ENCODE measurements around the gene HYI.
"Not testable (repeated sequence)": the region's sequence is repeated elsewhere in the genome, so short reads cannot be mapped to it uniquely, and the experiment has no call there.

HYI gene

GRCh38 chr1:43488165-43488564, 34.4 kb upstream of the HYI start:
- ChIA-PET CTCF (interaction anchor here (0.7 kb wide), 1 partner anchor 130 kb away, joined by 4 read pairs; no protein-coding TSS in a partner anchor), POLR2A (no interaction called here)
- DNase-seq (ENCODE audit: extremely low spot score): no peak
- no peak for TF ChIP-seq HDGF (IDR thresholded peaks at IDR 0.05; ENCODE audit: borderline replicate concordance)
- TF ChIP-seq ELF4 (IDR thresholded peaks at IDR 0.05): no peak
- TF ChIP-seq CTBP1 (IDR thresholded peaks at IDR 0.05; ENCODE audit: borderline replicate concordance): no peak
- no peak for TF ChIP-seq FOXA1 (IDR thresholded peaks at IDR 0.05)
- TF ChIP-seq LEF1 (IDR thresholded peaks at IDR 0.05; ENCODE audit: borderline replicate concordance): no peak
- TF ChIP-seq FOXK2 (IDR thresholded peaks at IDR 0.05): no peak
- no peak for TF ChIP-seq L3MBTL2 (conservative IDR thresholded peaks at IDR 0.05)
- TF ChIP-seq NFRKB (IDR thresholded peaks at IDR 0.05): no peak
- no peak for TF ChIP-seq SUZ12 (IDR thresholded peaks at IDR 0.05)
- no peak for TF ChIP-seq FOXM1 (IDR thresholded peaks at IDR 0.05; ENCODE audit: borderline replicate concordance)
- no peak for TF ChIP-seq ZNF384 (IDR thresholded peaks at IDR 0.05)
- TF ChIP-seq ARNT (IDR thresholded peaks at IDR 0.05): no peak
- no peak for TF ChIP-seq SP1 (IDR thresholded peaks at IDR 0.05)
- no peak for TF ChIP-seq BHLHE40 (IDR thresholded peaks at IDR 0.05; ENCODE audit: borderline replicate concordance)
- no peak for TF ChIP-seq TARDBP (IDR thresholded peaks at IDR 0.05)
- TF ChIP-seq, protein P1, sequence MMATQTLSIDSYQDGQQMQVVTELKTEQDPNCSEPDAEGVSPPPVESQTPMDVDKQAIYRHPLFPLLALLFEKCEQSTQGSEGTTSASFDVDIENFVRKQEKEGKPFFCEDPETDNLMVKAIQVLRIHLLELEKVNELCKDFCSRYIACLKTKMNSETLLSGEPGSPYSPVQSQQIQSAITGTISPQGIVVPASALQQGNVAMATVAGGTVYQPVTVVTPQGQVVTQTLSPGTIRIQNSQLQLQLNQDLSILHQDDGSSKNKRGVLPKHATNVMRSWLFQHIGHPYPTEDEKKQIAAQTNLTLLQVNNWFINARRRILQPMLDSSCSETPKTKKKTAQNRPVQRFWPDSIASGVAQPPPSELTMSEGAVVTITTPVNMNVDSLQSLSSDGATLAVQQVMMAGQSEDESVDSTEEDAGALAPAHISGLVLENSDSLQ (IDR thresholded peaks at IDR 0.05): no peak

DNA sequence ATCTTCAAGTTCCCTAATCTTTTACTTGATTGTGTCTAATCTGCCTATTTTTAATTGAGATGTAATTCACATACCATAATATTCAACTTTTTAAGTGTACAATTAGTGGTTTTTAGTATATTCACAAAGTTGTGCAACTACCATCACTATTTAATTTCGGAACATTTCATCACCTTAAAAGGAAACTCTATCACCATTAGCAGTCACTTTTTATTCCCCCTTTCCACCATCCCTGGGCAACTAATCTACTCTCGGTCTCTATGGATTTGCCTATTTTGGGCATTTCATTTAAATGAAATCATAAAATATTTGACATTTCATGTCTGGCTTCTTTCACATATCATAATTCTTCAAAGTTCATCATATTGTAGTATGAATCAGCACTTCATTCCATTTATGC, 30.6 kb upstream of the HYI start:
- CTCF ChIA-PET: no interaction called here
- TF ChIP-seq NFRKB (IDR thresholded peaks at IDR 0.05) (no peak), FOXK2 (IDR thresholded peaks at IDR 0.05) (no peak)
- POLR2A ChIA-PET: no interaction called here
- DNase-seq (ENCODE audit: extremely low spot score): no peak

DNA sequence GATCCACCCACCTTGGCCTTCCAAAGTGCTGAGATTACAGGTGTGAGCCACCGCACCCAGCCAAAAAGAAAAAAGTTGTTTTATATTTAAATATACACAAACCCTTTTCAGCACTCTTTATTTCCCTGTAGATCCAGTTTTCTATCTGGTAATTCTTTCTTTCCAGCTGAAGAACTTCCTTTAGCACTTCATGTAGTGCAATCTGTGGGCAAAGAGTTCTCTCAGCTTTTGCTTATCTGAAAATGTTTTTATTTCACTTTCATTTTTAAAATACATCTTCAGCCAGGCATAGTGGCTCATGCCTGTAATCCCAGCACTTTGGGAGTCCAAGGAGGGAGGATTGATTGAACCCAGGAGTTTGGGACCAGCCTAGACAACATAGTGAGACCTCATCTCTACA, 28.5 kb upstream of the HYI start:
- ChIA-PET POLR2A (interaction anchor here (0.8 kb wide), 1 partner anchor 28 kb away, joined by 3 read pairs; no protein-coding TSS in a partner anchor), CTCF (no interaction called here)
- no peak for TF ChIP-seq TARDBP (IDR thresholded peaks at IDR 0.05)
- no peak for TF ChIP-seq FOXA1 (IDR thresholded peaks at IDR 0.05)
- TF ChIP-seq FOXM1 (IDR thresholded peaks at IDR 0.05; ENCODE audit: borderline replicate concordance): no peak
- TF ChIP-seq L3MBTL2 (conservative IDR thresholded peaks at IDR 0.05): no peak
- TF ChIP-seq BHLHE40 (IDR thresholded peaks at IDR 0.05; ENCODE audit: borderline replicate concordance): no peak
- TF ChIP-seq LEF1 (IDR thresholded peaks at IDR 0.05; ENCODE audit: borderline replicate concordance): no peak
- TF ChIP-seq SP1 (IDR thresholded peaks at IDR 0.05): no peak
- TF ChIP-seq CTBP1 (IDR thresholded peaks at IDR 0.05; ENCODE audit: borderline replicate concordance): no peak
- TF ChIP-seq SUZ12 (IDR thresholded peaks at IDR 0.05): no peak
- no peak for TF ChIP-seq ZNF384 (IDR thresholded peaks at IDR 0.05)
- no peak for TF ChIP-seq ELF4 (IDR thresholded peaks at IDR 0.05)
- TF ChIP-seq NFRKB (IDR thresholded peaks at IDR 0.05): no peak
- TF ChIP-seq FOXK2 (IDR thresholded peaks at IDR 0.05): no peak
- TF ChIP-seq, protein P1 (IDR thresholded peaks at IDR 0.05): no peak
- TF ChIP-seq ARNT (IDR thresholded peaks at IDR 0.05): no peak
- TF ChIP-seq HDGF (IDR thresholded peaks at IDR 0.05; ENCODE audit: borderline replicate concordance): no peak
- no peak for DNase-seq (ENCODE audit: extremely low spot score)

DNA sequence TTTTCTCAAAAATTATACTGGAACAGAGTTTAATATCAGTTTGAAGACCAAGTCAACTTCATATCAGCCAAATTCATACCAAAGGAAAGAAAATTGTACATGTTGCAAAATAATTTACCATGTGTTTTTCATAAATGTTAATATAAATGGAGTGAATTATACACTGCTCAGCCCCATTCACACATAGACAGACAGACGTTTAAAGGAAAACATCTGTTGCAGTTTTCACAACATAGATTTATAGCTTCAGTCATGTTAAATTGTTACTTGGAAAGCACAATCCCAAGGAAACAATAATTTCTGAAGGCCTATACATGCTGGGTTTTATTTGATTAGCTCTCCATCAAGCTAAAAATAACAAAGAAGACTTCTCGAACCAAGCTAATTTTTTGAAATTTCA, 27.8 kb upstream of the HYI start:
- CTCF ChIA-PET: no interaction called here
- DNase-seq (ENCODE audit: extremely low spot score): no peak

GRCh38 chr1:43479414-43479813, 25.7 kb upstream of the HYI start:
- ChIA-PET POLR2A (no interaction called here), CTCF (no interaction called here)
- TF ChIP-seq BHLHE40 (IDR thresholded peaks at IDR 0.05; ENCODE audit: borderline replicate concordance) (no peak), CTBP1 (IDR thresholded peaks at IDR 0.05; ENCODE audit: borderline replicate concordance) (no peak), LEF1 (IDR thresholded peaks at IDR 0.05; ENCODE audit: borderline replicate concordance) (no peak), ELF4 (IDR thresholded peaks at IDR 0.05) (no peak), FOXA1 (IDR thresholded peaks at IDR 0.05) (no peak), ARNT (IDR thresholded peaks at IDR 0.05) (no peak), HDGF (IDR thresholded peaks at IDR 0.05; ENCODE audit: borderline replicate concordance) (no peak), FOXK2 (IDR thresholded peaks at IDR 0.05) (no peak), FOXM1 (IDR thresholded peaks at IDR 0.05; ENCODE audit: borderline replicate concordance) (no peak), ZNF384 (IDR thresholded peaks at IDR 0.05) (no peak), SUZ12 (IDR thresholded peaks at IDR 0.05) (no peak)
- no peak for DNase-seq (ENCODE audit: extremely low spot score)

More for the DNA sequence above, 27.8 kb upstream of the HYI start:
- POLR2A ChIA-PET: interaction anchor here (0.8 kb wide), 1 partner anchor 27 kb away, joined by 3 read pairs; no protein-coding TSS in a partner anchor
- TF ChIP-seq TARDBP (IDR thresholded peaks at IDR 0.05): no peak
- no peak for TF ChIP-seq CTBP1 (IDR thresholded peaks at IDR 0.05; ENCODE audit: borderline replicate concordance)
- no peak for TF ChIP-seq FOXK2 (IDR thresholded peaks at IDR 0.05)
- TF ChIP-seq SUZ12 (IDR thresholded peaks at IDR 0.05): no peak
- no peak for TF ChIP-seq SP1 (IDR thresholded peaks at IDR 0.05)
- TF ChIP-seq ARNT (IDR thresholded peaks at IDR 0.05): no peak
- no peak for TF ChIP-seq L3MBTL2 (conservative IDR thresholded peaks at IDR 0.05)
- no peak for TF ChIP-seq BHLHE40 (IDR thresholded peaks at IDR 0.05; ENCODE audit: borderline replicate concordance)
- TF ChIP-seq FOXA1 (IDR thresholded peaks at IDR 0.05): no peak
- TF ChIP-seq HDGF (IDR thresholded peaks at IDR 0.05; ENCODE audit: borderline replicate concordance): no peak
- TF ChIP-seq NFRKB (IDR thresholded peaks at IDR 0.05): no peak
- TF ChIP-seq ZNF384 (IDR thresholded peaks at IDR 0.05): no peak
- no peak for TF ChIP-seq ELF4 (IDR thresholded peaks at IDR 0.05)

DNA sequence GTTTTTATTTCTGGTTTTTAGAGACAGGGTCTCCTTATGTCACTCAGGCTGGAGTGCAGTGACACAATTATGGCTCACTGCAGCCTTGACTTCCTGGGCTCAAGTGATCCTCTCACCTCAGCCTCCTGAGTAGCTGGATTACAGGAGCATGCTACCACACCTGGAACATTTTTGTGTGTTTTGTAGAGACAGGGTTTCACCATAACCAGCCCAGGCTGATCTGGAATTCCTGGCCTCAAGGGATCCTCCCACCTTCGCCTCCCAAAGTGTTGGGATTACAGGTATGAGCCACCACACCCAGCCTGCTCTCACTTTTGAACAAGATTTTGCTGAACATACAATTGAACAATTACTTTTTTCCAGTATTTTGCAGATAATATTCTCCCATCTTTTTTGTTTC, 24.0 kb upstream of the HYI start:
- ChIA-PET CTCF (no interaction called here), POLR2A (no interaction called here)

DNA sequence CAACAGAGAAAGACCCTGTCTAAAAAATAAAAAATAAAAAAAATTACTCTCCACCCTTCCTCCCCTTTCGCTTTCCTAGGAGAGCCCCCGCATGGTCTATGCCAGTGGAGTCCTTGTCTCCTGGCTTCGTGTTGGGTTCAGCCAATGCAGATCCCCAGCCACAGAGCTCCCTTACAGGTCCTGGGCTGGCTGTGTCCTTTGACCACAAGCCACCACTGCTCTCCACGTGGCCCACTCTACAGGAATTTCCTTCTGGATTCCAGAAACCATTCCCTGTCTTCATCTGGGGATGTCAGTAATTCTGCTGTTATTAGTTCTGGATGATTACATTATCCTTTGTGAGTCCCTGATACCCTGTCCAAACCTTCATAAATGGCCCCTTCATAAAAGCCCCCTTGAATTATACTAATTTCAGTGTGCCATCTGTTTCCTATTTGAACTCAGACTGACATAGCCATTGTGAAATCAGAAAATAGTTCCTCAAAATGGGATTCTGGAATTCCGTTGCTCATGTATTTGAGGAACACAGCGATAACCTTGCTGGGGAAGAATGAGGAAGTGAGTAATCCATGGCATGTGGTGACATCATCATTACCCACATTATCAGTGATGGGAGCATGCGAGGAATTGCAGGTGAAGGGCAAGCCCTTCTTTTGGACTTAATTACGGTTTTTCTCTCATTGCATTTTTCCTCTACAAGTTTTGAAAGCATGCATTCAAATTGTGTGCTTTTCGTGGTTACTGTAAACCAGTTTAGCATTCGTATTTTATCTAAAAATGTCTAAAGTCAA, 22.1 kb upstream of the HYI start:
- CTCF ChIA-PET; POLR2A ChIA-PET; DNase-seq (ENCODE audit: extremely low spot score): not testable (repeated sequence)

More for the DNA sequence above, 24.0 kb upstream of the HYI start:
- DNase-seq (ENCODE audit: extremely low spot score): no peak
- TF ChIP-seq FOXK2 (IDR thresholded peaks at IDR 0.05): no peak
- TF ChIP-seq FOXA1 (IDR thresholded peaks at IDR 0.05): no peak
- no peak for TF ChIP-seq CTBP1 (IDR thresholded peaks at IDR 0.05; ENCODE audit: borderline replicate concordance)
- no peak for TF ChIP-seq SP1 (IDR thresholded peaks at IDR 0.05)
- TF ChIP-seq FOXM1 (IDR thresholded peaks at IDR 0.05; ENCODE audit: borderline replicate concordance): no peak
- TF ChIP-seq ARNT (IDR thresholded peaks at IDR 0.05): no peak
- no peak for TF ChIP-seq SUZ12 (IDR thresholded peaks at IDR 0.05)
- TF ChIP-seq, protein P1 (IDR thresholded peaks at IDR 0.05): no peak
- TF ChIP-seq ELF4 (IDR thresholded peaks at IDR 0.05): no peak
- no peak for TF ChIP-seq BHLHE40 (IDR thresholded peaks at IDR 0.05; ENCODE audit: borderline replicate concordance)
- TF ChIP-seq NFRKB (IDR thresholded peaks at IDR 0.05): no peak
- TF ChIP-seq HDGF (IDR thresholded peaks at IDR 0.05; ENCODE audit: borderline replicate concordance): no peak
- no peak for TF ChIP-seq L3MBTL2 (conservative IDR thresholded peaks at IDR 0.05)
- no peak for TF ChIP-seq ZNF384 (IDR thresholded peaks at IDR 0.05)
- no peak for TF ChIP-seq LEF1 (IDR thresholded peaks at IDR 0.05; ENCODE audit: borderline replicate concordance)
- no peak for TF ChIP-seq TARDBP (IDR thresholded peaks at IDR 0.05)

Data from HEK293T (cell line).